Immature natural killer cell (primary cell): ENCODE results near the gene PER2. TPM values are rescaled to one million over a fixed set of nuclear protein-coding genes. Genes with fewer than 3 reads are reported as not detected.

Experiments used
- DNase-seq, 3 donors: peaks; one replicate each; pipeline ENCODE4 v3.0.0; 2022; ENCODE audit warnings: mixed read lengths in 1 of 3
- H3K27ac Mint-ChIP-seq, 6 donors: one replicate each; pipeline ENCODE4 v1.8.0; 2020; ENCODE audit warnings: mixed read lengths in 6 of 6, mild to moderate bottlenecking in 5 of 6, inconsistent platforms in 4 of 6, moderate library complexity in 3 of 6
- H3K27me3 Mint-ChIP-seq, 3 donors: one replicate each; pipeline ENCODE4 v1.8.0; 2020 to 2021; ENCODE audit warnings: low read depth in 3 of 3, mild to moderate bottlenecking in 3 of 3, mixed read lengths in 3 of 3, moderate library complexity in 3 of 3, inconsistent platforms in 1 of 3
- H3K36me3 Mint-ChIP-seq, 3 donors: one replicate each; pipeline ENCODE4 v1.8.0; 2020; ENCODE audit warnings: mixed read lengths in 3 of 3, inconsistent platforms in 2 of 3, mild to moderate bottlenecking in 2 of 3
- H3K4me1 Mint-ChIP-seq, 2 donors: one replicate each; pipeline ENCODE4 v1.8.0; 2020; ENCODE audit warnings: inconsistent platforms in 2 of 2, mild to moderate bottlenecking in 2 of 2, mixed read lengths in 2 of 2, moderate library complexity in 1 of 2
- H3K4me3 Mint-ChIP-seq, 5 donors: one replicate each; pipeline ENCODE4 v1.8.0; 2020; ENCODE audit warnings: mild to moderate bottlenecking in 5 of 5, mixed read lengths in 5 of 5, inconsistent platforms in 3 of 5, moderate library complexity in 3 of 5
- H3K9me3 Mint-ChIP-seq, 6 donors: one replicate each; pipeline ENCODE4 v1.8.0; 2020; ENCODE audit warnings: mild to moderate bottlenecking in 6 of 6, mixed read lengths in 6 of 6, inconsistent platforms in 4 of 6, moderate library complexity in 3 of 6
- polyA plus RNA-seq, 3 donors: library from polyadenylated mRNA; unstranded; fragments of 300-500 nt; fragmentation: Illumina TruSeq; gene quantifications; one replicate each; pipeline ENCODE4 v1.2.3, GENCODE V29; 2021

Gene PER2
- polyA plus RNA-seq, 3 donors from 2014 or later = 1.0 to 8.5 (median 7.2) TPM

GRCh38 chr2:238288650-238289573 is 502 bp upstream of the PER2 start:
- Mint-ChIP-seq H3K4me1 (peaks cover 37 to 39% of the 10 kb centered on the region in 2 donors), H3K27me3 (peaks cover 16 to 22% (median 20%) of the 10 kb centered on the region in 3 donors), H3K9me3 (no peaks in the 10 kb centered on the region), H3K36me3 (no peaks in the 10 kb centered on the region), H3K27ac (peak overlapping the region; percentile 96 to 100 (median 98)), H3K4me3 (peak overlapping the region; percentile 82 to 94 (median 91))
- DNase-seq = peak; percentile 98

DNA sequence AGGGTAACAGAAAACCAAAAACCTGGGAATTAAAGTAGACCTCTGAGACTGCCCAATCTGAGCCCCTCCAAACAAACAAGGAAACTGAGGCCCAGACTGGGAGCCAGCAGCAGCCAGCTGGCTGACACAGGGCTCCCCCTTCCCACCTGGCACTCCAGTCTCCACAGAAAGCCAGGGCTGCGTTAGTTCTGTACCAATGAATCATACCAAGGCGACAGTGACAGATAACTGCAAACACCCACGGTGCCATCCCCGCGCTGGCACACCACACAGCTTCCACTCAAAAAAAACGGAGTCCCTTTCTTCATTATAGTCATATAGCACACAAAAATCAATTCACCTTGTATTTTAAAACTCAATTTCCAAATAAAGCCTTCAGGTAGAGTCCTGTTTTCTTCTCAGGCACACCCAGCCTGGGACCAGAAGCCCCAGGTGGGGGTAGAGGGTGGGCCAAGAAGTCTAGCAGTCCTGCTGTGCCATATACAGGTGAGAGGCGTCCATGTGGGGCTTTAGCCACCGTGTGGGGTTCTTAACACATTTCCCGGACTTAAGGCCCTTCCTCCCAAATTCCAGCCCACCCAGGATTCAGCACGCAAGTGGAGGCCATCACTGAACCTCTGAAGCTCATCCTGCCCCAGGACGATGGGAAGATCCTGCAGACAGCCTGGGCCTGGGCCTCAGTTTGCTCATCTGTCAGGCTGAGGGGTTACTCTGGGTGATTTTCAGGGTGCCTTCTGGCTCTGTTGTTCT is 1.2 kb downstream of the PER2 start:
- Mint-ChIP-seq H3K4me1 (peaks cover 42 to 44% of the 10 kb centered on the region in 2 donors), H3K27me3 (peaks cover 16 to 22% (median 20%) of the 10 kb centered on the region in 3 donors), H3K27ac (peak overlapping the region; percentile 43 to 96 (median 86)), H3K4me3 (peak overlapping the region; percentile 76 to 89 (median 83)), H3K9me3 (no peaks in the 10 kb centered on the region), H3K36me3 (no peaks in the 10 kb centered on the region)
- no peak for DNase-seq

GRCh38 chr2:238286551-238286950 is 1.9 kb downstream of the PER2 start:
- peak overlapping the region in 4 of 6 donors; percentile 69 to 96 (median 88) for H3K27ac Mint-ChIP-seq
- peaks cover 47 to 49% of the 10 kb centered on the region in 2 donors for H3K4me1 Mint-ChIP-seq
- H3K27me3 Mint-ChIP-seq = peaks cover 16 to 22% (median 20%) of the 10 kb centered on the region in 3 donors
- H3K36me3 Mint-ChIP-seq = no peaks in the 10 kb centered on the region
- DNase-seq = no peak
- H3K9me3 Mint-ChIP-seq = no peaks in the 10 kb centered on the region
- H3K4me3 Mint-ChIP-seq = peak overlapping the region; percentile 71 to 88 (median 76)

DNA sequence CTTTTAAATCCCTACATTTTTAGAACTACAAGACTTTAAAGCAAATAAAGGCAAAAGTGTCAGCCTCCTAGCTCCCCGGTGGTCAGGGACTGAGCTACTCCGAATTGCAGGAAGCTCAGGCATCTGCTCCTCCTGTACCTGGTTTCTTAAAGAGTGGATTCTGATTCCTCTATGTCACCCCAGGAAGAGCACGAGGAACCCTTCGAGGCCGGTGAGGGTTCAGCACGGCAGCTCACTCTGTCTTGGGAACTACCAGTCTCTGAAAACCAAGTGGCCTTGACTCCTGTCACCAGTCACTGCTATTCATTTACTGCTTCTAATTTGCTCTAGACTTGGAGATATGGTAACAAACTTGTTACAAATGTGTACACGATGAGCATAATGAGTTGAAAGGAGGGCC is 2.3 kb downstream of the PER2 start:
- Mint-ChIP-seq H3K9me3 (no peaks in the 10 kb centered on the region), H3K27me3 (peaks cover 16 to 22% (median 20%) of the 10 kb centered on the region in 3 donors), H3K36me3 (no peaks in the 10 kb centered on the region), H3K27ac (peak overlapping the region in 3 of 6 donors; percentile 13 to 96 (median 85)), H3K4me3 (peak overlapping the region in 1 of 5 donors; percentile 73), H3K4me1 (peaks cover 51 to 52% of the 10 kb centered on the region in 2 donors)
- no peak for DNase-seq

GRCh38 chr2:238285653-238286082 is 2.7 kb downstream of the PER2 start:
- no peak overlapping the region for H3K4me3 Mint-ChIP-seq
- no peak overlapping the region for H3K27ac Mint-ChIP-seq
- DNase-seq = no peak
- H3K27me3 Mint-ChIP-seq = peaks cover 14 to 22% (median 19%) of the 10 kb centered on the region in 3 donors
- no peaks in the 10 kb centered on the region for H3K9me3 Mint-ChIP-seq
- H3K4me1 Mint-ChIP-seq = peaks cover 50 to 52% of the 10 kb centered on the region in 2 donors
- H3K36me3 Mint-ChIP-seq = no peaks in the 10 kb centered on the region

DNA sequence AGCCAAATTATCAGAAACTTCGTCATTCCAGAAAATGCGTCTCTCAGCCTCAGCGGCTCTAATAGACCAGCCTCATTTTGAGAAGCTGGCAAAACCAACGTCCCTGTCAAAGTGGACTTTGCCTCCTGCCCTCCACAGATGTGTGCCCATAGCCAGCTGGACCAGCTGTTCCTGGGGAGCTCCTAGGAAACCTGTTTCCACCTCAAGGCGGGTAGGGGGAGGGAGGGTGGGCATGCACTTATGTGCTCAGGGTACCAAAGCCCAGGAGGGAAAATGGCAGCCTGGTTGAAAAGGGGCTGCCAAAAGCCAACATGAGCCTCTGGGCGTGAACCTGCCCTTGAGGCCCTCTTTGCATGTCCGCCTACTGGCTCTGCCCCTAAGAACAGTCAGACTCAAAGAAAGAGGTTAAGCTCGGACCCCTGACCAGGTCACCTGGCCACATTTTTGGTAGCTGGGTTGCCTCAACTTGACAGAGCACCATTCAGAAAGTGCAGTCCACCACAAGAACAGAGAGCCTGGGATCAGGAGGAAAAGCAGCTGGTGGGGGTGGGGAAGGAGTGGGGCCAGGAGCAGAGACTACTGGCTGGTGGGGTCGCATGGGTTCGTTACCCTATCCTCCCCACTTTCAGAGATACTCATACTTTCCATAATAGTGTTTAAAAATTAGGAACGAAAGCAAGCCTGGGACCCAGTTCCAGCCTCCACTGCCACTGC is 3.5 kb downstream of the PER2 start:
- Mint-ChIP-seq H3K9me3 (no peaks in the 10 kb centered on the region), H3K36me3 (no peaks in the 10 kb centered on the region), H3K27me3 (peaks cover 11 to 19% (median 12%) of the 10 kb centered on the region in 3 donors), H3K4me3 (no peak overlapping the region), H3K27ac (no peak overlapping the region), H3K4me1 (peaks cover 48 to 52% of the 10 kb centered on the region in 2 donors)
- no peak for DNase-seq

DNA sequence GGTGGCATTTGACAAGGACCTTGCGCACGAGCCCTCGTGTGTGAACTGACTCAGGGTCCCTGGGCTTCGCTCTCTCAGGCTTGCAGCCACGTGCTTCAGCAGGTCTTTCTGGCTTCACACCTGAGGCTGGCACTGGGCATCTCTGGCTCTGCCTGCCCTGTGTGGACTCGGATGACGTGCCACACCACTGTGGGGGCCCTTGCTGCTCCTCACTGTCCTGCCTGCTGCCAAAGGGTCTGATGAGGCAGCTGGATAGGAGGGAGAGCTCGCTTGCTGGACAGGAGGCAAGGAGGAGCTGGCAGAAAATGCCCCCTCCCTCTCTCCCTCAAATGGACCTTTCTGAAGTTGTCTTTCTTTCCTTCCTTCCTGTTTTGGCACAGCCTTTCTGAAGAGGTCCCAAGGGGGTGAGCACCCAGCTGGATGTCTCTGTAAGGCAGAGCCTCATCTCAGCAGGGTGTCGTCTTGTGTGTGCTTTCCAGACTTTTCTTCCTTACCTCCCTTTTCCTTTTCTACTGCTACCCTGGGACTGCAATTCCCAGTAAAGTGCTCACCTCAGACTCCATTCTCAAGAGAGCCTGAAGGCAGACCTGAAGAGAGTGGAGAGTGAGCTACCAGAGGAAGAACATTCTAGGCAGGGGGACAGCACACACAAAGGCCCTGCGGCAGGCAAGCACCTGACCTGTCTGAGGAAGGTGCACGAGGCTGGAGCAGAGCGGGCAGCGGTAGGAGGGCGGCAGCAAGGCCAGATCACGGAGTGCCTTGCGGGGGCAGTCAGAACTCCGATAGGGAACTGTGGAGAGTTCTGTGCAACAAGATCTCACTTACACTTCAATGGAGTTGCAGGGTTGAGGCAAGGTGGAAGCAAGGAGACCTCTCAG is 5.3 kb downstream of the PER2 start:
- H3K27me3 Mint-ChIP-seq = peaks cover 0 to 4% (median 4%) of the 10 kb centered on the region in 3 donors
- no peak overlapping the region for H3K4me3 Mint-ChIP-seq
- H3K36me3 Mint-ChIP-seq = no peaks in the 10 kb centered on the region
- H3K4me1 Mint-ChIP-seq = peaks cover 35 to 42% of the 10 kb centered on the region in 2 donors
- H3K9me3 Mint-ChIP-seq = no peaks in the 10 kb centered on the region
- H3K27ac Mint-ChIP-seq = peak overlapping the region in 2 of 6 donors; percentile 35 to 60
- DNase-seq = no peak

- H3K27ac Mint-ChIP-seq = peak overlapping the region in 1 of 6 donors; percentile 21
- H3K4me3 Mint-ChIP-seq = no peak overlapping the region
- DNase-seq = no peak
- peaks cover 25 to 33% of the 10 kb centered on the region in 2 donors for H3K4me1 Mint-ChIP-seq
- peaks cover 0 to 2% (median 0%) of the 10 kb centered on the region in 3 donors for H3K36me3 Mint-ChIP-seq
- H3K27me3 Mint-ChIP-seq = peaks cover 0 to 7% (median 2%) of the 10 kb centered on the region in 3 donors
- H3K9me3 Mint-ChIP-seq = no peaks in the 10 kb centered on the region
These were observed 6.5 kb downstream of the PER2 start for GRCh38 chr2:238281826-238282480.

DNA sequence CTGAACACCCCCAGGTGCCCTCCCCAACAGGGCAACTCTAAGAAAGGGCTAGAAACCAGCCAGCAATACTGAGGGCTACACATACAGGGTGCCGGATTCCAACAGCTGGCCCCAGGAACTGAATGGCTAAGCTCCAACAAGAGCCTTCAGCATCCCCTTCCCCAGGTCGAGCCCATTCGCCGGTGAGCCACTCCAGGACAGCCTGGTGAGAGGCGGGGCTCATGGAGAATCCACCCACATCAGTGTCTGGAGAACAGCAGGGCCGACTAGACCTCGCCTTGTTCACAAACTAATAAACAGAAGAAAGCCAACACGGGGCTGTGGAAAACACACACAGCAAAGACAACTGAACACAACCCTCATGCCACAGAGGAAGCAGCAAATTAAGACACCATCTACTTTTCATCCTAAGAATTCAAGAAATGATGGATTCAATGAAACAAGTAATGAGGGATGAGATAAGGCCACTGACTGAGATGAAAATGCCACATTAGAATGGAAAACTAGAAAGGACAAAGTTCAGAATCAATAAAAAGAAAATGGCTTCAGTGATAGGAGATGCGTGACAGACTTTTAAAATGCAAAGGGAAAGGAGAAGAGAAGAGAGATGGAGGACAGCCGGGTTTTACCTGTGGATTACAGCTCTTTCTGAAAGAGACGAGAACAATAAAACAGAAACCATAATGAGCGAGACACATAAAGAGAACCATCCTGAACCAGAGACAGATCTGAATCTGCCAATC is 8.2 kb downstream of the PER2 start:
- no peak for DNase-seq
- Mint-ChIP-seq H3K27me3 (peaks cover 0 to 7% (median 0%) of the 10 kb centered on the region in 3 donors), H3K9me3 (no peaks in the 10 kb centered on the region), H3K27ac (peak overlapping the region in 3 of 6 donors; percentile 0 to 10 (median 2)), H3K36me3 (peaks cover 4 to 12% (median 5%) of the 10 kb centered on the region in 3 donors), H3K4me3 (no peak overlapping the region), H3K4me1 (peaks cover 20 to 27% of the 10 kb centered on the region in 2 donors)

- peaks cover 0 to 7% (median 0%) of the 10 kb centered on the region in 3 donors for H3K27me3 Mint-ChIP-seq
- no peak for DNase-seq
- H3K4me3 Mint-ChIP-seq = no peak overlapping the region
- no peaks in the 10 kb centered on the region for H3K9me3 Mint-ChIP-seq
- peaks cover 20 to 27% of the 10 kb centered on the region in 2 donors for H3K4me1 Mint-ChIP-seq
- H3K27ac Mint-ChIP-seq = no peak overlapping the region
- peaks cover 4 to 16% (median 9%) of the 10 kb centered on the region in 3 donors for H3K36me3 Mint-ChIP-seq
These were observed 9.1 kb downstream of the PER2 start for GRCh38 chr2:238279324-238279682.

GRCh38 chr2:238278626-238279323 is 9.6 kb downstream of the PER2 start:
- peak overlapping the region in 1 of 6 donors; percentile 50 for H3K27ac Mint-ChIP-seq
- peaks cover 17 to 27% of the 10 kb centered on the region in 2 donors for H3K4me1 Mint-ChIP-seq
- peaks cover 0 to 7% (median 0%) of the 10 kb centered on the region in 3 donors for H3K27me3 Mint-ChIP-seq
- H3K4me3 Mint-ChIP-seq = no peak overlapping the region
- H3K9me3 Mint-ChIP-seq = no peaks in the 10 kb centered on the region
- DNase-seq = no peak
- H3K36me3 Mint-ChIP-seq = peaks cover 4 to 16% (median 9%) of the 10 kb centered on the region in 3 donors
